Central memory CD4-positive, alpha-beta T cell (primary cell): ENCODE data around the gene DLG2.

Source experiments
- DNase-seq: peaks from one replicate; pipeline ENCODE4 v3.0.0; 2022

Gene DLG2

DNA sequence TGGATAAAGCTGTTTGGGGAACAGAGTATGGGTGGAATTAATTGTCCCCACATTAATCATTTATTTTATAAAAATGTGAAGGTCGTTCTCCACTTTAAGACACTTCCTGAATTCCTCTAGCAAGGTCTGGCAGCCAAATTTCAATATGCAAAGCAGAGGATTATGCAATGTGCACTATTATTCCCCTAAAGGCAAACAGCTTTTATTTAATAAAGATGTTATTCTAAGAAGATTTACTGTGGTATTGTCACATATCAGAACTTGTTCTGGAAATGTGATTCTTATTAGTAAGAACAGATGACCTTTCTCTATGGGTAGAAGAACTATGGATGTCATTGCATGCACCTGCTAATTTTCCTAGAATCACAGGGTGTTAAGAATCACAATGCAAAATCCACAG lies 1212.2 kb downstream of the DLG2 start:
- no peak for DNase-seq

- DNase-seq = no peak
Observed at GRCh38 chr11:84413549-84413948, 1213.6 kb downstream of the DLG2 start.

- DNase-seq = no peak
Observed at GRCh38 chr11:84412862-84413261, 1214.3 kb downstream of the DLG2 start.

DNA sequence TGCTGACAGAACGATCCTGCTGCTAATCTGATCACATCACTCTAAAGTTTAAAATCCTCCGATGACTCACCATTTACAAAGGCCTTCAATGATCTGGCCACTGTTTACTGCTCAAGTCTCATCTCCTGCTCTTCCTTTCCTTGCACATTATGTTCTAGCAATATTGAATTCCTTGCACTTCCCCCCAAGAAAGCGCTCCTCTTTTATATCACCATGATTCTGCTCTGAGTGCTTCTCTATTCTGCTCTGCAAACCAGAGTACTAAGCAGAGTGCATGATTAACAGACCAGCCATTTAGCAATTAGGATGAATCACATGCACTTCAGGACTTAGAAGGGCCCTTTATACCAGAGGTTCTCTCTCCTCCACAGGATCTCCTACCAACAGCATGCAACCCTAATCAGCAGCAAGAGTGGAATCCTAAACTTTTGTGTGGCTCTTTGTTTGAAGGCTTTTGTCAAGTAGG lies 1218.2 kb downstream of the DLG2 start:
- DNase-seq = no peak

GRCh38 chr11:84407091-84407490 lies 1220.1 kb downstream of the DLG2 start:
- no peak for DNase-seq

DNA sequence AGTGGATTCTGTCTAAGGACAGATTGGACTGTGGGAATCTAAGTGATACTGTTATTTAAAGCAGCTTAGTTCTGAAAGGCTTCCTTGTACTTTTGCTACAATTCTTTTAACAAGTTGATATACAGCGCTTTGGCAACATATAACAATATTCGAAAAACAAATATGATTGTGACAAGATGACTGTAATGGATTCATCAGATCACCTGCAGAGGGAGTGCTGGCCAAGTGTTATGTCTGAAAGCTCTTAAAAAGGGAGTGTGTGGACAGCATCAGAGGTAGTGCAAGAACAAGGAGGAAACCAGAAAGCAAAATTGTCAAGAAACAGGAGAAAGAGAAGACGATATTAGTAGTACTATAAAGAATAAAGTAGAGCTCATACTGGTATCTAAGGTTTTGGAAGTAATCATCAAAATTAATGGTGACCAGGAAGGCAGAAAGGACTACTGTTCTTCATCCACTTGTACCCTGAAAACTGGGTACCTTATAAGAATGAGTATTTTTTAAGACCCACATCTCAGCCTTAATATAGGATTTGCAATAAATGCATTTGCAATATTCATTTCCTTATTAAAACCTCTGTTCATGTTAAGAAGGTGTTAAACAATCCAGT lies 1229.0 kb downstream of the DLG2 start:
- DNase-seq = no peak

- DNase-seq = no peak
Observed at GRCh38 chr11:84396521-84396920, 1230.6 kb downstream of the DLG2 start.

DNA sequence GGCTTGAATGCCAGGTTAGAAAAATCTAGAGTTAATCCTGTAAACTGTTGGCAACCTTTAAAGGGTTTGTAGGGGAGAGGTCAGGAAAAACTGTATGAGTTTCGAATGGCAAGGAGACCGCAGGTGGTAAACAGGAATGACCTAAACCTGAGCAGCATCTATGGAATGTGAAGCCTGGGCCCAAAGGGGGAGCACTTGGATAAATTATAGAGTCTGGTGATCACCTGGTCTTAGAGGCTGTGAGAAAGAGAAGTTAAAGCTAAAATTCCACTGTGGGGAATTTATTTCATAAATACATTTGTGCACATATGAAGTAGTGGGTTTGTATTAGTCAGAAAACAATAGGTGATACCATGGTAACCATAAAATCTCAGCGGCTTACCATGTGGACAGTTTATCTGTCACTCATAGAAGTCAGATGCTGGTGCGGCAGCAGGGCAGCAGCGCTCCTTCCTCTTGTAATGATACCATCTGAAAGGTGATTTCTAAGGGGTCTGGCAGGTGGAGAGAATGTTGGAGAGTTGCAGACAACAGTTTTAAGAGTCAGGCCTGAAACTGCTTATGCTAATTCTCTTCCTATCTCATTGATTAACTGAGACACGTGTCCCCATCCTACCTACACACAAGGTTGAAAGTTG lies 1236.6 kb downstream of the DLG2 start:
- no peak for DNase-seq

DNA sequence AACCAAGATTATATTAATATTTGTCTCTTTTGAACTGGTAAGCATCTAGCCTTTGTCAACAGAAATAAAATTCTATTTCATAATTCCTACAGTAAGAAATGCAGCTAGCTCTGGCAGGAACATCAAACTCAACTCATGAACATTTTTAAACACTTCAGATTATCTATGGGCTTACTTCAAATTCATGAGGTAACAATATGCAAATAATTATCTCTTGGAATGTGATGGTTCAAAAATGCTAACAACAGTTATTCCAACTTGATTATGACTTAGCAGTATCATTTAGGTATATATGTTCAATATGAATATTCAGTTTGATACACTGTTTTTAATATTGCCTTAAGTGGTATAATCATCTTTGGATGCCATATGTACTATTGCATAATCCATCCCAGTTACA lies 1237.4 kb downstream of the DLG2 start:
- DNase-seq = no peak

DNA sequence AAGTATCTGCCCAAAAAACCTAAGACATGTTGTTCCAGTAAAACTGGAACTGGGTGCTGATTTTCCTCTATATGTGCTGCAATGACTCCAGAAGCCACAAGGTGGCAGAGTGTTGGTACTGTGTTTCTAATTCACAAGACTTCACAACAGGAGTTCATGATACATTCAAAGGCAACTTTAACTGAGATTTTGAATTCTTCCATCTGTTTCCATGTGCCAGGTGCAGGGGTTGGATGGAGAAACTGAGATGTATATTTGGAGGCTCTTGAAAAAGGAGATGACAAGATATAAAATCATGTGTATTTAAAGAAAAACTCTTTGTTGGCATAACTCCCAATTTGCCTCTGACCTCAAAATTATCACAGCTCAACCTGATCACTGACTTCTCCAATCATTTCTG lies 1242.4 kb downstream of the DLG2 start:
- DNase-seq = no peak

DNA sequence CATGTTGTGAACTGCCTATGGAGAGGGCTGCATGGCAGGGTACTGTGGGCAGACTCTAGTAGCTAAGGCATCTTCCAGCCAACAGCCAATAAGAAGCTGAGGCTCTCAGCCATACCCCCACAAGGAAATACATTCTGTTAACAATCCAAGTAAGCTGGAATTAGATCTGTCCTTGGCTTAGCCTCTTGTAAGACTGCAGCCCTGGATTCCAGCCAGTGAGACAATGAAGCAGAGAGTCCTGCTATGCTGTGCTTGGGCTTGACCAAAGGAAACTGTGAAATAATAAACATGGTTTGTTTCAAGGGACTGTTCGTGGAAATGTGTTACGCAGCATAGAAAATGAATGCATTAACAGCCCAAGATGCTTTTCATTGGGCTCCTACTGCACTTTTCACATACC lies 1243.6 kb downstream of the DLG2 start:
- DNase-seq = no peak

DNA sequence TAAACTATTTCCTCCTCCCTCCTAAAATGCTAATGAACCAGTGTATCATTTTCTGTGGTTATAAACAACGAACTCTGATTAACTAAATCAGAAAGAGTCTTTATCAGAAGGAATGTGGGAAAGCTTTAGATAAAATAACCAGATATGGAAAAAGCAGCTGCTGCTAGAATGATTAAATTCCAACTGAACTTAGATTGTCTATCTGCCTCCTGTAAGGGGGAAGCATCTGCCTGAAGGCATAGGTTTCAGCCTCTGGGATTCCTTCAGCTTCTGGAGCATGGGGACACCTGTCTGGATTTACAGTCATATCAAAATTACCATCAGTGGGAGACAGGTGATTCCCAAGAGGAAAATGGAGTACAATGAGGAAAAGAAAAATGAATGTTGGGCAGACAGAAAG lies 1245.5 kb downstream of the DLG2 start:
- no peak for DNase-seq

DNA sequence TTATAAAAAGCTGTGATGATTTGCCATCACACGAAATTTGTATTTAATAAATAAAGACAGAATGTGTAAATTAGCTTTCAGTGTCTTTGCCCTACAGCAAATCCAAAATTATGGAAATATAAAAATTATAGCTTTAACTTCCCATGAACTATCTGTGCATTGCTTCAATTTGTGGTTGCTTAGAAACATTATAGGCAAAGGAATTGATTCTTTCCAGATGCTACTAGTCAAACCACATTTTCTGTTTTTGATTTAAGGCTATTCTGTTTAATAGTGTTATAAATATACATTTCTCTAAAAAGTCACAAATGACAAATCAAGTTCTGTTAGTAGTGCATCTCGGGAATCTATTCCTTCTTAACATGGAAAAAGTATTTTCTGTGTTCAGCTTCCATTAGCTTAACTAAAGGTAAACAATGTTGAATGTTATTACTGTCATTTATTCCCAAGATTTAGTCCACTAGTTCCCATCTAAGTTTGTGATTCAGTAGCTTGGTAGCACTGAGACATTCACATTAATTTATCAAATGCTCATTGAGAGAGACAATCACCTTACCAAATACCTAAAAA lies 1254.7 kb downstream of the DLG2 start:
- no peak for DNase-seq

- no peak for DNase-seq
Observed at GRCh38 chr11:84358034-84358433, 1269.1 kb downstream of the DLG2 start.

- no peak for DNase-seq
Observed at GRCh38 chr11:84355911-84356310, 1271.2 kb downstream of the DLG2 start.

- no peak for DNase-seq
Observed at GRCh38 chr11:84345597-84345996, 1281.5 kb downstream of the DLG2 start.

GRCh38 chr11:84345027-84345426 lies 1282.1 kb downstream of the DLG2 start:
- DNase-seq = no peak

DNA sequence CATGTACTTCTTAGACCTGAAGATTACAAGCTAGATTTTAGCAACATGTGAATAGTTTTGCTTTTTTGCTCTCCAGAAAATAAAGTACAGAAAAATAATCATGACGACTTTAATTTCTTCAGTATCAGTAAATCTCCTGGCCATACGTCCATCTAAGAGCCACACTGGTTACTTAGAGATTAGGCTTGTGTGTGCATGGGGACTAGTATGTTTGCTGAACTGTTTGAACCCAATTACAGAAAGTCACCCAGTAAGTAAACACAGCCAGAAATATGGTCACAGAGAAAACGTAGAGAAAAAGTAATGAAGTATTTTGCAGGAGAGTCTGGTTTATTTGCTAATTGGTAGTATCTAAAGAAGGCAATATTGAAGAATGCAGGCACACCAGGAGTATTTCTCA lies 1287.3 kb downstream of the DLG2 start:
- DNase-seq = no peak

DNA sequence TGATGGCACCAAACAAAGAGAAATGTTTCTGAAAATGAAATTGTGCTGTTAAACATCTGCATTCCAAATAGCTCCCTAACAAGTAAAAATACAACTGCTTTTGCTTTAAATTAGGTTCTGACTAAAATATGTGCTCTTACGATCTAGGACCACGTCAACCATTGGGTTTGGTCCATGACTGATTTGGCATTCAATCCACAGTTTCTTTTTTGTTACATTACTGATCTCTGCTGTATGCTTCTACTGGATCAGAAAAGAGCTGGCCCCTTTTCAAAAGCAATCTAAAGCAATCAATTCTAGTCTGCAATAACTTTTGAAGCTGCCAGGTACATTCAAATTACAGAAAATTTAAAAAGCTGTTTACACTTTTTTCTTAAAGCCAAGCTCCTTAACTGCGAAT lies 1293.9 kb downstream of the DLG2 start:
- DNase-seq = no peak

DNA sequence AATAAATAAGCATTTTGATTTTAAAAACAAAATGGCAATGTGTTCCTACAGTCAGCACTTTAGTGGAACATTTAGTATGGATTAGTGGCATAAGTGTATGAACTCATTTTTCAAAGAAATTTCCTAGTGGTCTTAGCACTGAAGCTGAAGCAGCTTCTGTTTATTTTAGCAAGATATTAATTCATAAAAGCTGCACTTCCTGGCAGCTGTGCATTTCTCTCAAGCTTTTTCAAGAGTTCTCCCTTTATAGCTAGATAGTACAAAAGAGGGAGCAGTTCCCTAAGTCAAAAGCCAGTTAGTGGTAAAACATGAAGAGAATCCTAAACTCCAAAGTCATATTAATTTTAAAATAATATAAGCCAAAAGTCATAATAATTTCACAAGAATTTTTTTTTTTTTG lies 1304.9 kb downstream of the DLG2 start:
- no peak for DNase-seq

- no peak for DNase-seq
Observed at GRCh38 chr11:84319863-84320262, 1307.3 kb downstream of the DLG2 start.

DNA sequence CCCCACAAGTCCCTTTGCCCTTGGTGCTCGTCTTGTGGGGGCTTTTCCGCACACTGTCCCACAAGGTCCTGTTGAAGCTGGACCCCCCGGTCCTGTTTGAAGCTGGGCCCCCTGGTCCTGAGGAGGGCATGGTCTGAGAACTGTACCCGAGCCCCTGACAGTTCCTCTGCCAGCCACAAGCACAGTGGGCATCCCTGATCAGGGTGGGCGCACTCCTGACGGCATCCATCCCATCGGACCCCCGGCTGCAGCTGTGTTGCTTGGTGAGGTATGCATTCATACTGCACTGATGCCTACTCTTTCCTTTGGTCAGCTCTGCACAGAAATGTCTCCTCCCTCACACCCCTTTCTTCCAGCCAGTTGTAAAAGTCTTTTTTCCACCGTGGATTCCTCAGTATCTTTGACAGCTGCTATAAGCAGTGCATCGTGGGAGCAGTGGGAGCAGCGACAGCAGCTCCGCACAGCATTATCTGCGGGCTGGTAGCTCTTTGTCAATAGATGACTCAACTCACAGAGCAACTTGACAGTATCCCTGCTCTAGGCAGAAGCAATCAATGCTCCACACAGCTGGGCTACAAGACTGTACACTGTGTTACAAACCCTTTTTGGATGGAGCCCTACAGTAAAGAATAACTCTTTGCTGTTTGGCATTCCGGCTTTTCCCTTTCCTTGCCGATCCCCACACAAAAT lies 1310.1 kb downstream of the DLG2 start:
- no peak for DNase-seq

- no peak for DNase-seq
Observed at GRCh38 chr11:84313830-84314359, 1313.2 kb downstream of the DLG2 start.

- no peak for DNase-seq
Observed at GRCh38 chr11:84310268-84310667, 1316.9 kb downstream of the DLG2 start.
